GM18858 (cell line): ENCODE measurements around the gene FUT1.
"Not testable (repeated sequence)": the region's sequence is repeated elsewhere in the genome, so short reads cannot be mapped to it uniquely, and the experiment has no call there.

Experiments used
- ATAC-seq: cut with Tn5 transposase; IDR thresholded peaks from one replicate; pipeline ENCODE4 v1.9.1; 2021; ENCODE audit not compliant: unreplicated experiment

FUT1 gene

DNA sequence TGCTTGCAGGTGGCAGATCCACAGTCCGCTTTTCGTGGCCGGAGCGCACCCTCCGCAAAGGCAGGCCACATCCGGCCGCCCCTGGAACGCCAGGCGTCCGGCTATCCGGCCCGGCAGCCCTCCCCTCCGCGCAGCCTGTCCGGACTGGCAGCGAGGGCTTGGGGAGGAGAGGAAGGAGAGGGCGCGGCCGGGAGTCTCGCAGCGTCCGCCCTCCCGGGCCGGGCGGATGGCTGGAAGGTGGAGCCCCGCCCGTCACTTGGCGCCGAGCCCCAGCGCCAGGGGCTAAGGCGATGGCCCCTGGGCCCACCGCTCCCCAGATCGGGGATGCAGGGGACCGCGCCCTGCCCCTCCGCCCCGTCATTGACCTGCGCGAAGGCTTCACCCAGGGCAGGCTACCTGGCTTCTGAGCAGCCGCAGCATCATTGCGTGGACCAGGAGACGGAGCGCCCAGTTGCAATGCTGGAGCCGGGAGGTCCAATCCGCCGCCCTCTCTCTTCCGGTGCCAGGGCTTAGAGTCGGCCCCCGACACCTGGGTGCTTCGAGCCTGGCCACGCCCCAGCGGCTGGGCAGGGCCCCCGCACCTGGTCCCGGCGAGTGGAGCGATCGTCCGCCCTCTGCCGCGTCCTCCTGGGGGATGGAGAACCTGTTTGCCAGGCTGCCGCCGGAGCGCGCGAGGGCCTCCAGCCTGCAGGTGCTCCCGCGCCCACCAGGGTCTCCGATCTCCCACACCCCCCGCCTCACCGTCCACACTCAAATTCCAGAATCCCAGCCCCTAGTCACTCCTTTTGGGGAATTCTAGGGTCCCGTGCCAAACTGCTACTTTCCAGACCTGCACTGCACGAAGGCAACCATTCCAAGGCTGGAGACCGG, at the start of gene FUT1:
FUT1 (minus strand) TSS at position 146 of the 870 bp plus-strand sequence. CDS start 1,360 bp downstream, outside the sequence.
- ATAC-seq, result no peak

GRCh38 chr19:48799358-48800300, 47.2 kb upstream of the FUT1 start:
- no peak for ATAC-seq

DNA sequence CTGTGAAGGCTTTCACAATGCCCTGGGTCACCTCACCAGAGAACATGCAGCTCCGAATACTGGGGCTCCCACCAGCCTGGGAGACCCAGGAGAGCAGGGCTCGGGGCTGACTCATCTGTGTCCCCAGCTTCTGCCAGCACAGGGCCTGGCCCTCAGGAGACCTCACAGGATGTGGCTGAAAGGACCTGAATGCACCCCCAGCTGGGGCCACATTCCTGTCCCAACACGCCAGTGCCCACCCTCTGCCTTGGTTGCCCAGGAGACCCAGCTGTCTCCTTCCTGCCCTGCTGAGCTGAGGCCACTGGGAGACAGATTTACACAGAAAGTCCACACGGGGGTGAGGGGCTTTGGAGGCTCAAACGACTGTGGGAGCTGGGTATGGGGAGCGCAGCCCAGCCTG, 46.5 kb upstream of the FUT1 start:
- no peak for ATAC-seq

DNA sequence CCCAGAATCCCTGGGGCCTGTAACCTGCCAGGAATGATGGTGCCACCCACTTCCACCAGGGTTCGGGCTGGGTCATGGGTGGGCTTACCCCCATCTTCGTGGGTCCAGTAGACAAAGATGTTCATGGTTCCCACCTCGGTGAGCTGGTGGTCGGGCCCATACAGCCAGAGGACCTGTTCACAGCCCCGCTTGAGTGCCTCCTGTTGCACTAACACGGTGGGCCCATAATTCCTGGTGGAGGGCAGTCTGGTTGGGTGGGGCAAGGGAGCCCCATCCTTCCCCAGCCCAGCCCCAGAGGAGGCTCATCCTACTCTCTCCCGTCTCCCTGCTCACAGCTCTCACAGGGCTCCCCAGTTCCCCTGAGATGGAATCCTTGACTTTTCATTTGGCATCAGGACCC, 44.7 kb upstream of the FUT1 start:
- ATAC-seq, result no peak

DNA sequence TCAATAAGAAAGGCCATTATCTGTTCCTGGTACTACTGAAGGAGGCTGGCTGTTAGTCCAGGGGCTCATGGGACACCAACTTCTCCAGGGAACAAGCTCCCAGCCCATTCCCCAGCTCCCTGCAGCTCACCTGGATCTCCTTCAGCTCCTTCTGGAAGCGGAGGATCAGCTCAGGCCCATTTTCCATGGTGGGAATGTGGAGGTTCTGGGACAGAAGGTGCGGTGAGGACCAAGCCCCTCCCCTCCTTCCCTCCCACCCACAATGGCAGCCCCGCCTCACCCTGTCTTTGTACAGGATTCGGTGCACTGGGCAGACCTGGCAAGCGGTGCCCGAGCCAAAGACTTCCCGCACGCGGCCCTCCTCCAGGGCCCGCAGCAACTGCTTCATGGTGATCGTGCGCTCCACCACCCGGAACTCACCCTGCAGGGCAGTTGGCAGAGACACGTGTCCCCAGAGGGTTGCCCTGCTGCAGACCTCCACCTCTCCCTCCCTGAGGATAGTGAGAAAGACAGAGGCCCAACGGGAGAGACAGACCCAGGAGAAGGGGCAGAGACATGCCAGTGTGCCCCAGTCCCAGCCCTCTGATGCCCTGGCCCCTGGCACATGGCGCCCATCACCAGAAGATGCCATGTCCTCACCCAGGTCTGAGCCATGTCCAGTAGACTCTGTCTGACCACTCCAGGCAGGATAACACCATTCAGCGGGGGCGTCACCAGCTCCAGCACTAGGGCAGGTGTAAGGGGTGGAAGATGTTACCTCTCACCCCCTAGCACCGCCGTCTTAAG, 44.0 kb upstream of the FUT1 start:
- ATAC-seq, result no peak

- no peak for ATAC-seq
These were observed 43.2 kb upstream of the FUT1 start for GRCh38 chr19:48795685-48796070.

- ATAC-seq, result no peak
These were observed 42.7 kb upstream of the FUT1 start for GRCh38 chr19:48795055-48795684.

DNA sequence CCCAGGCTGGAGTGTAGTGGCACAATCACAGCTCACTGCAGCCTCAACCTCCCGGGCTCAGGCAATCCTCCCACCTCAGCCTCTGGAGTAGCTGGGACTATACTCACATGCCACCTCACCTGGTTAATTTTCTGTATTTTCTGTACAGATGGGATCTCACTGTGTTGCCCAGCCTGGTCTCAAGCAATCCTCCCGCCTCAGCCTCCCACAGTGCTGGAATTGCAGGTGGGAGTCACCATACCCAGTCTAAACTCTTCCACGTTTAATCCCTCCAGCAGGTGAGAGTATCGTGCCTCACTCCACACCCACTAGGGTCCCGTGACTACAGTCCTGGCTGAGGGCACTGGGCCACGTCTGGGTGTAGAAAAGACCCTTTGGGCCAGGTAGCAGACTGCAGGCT, 41.9 kb upstream of the FUT1 start:
- ATAC-seq, result no peak

GRCh38 chr19:48793271-48793670, 40.8 kb upstream of the FUT1 start:
- ATAC-seq, result no peak

- ATAC-seq, result not testable (repeated sequence)
These were observed 34.9 kb upstream of the FUT1 start for GRCh38 chr19:48787331-48787730.

DNA sequence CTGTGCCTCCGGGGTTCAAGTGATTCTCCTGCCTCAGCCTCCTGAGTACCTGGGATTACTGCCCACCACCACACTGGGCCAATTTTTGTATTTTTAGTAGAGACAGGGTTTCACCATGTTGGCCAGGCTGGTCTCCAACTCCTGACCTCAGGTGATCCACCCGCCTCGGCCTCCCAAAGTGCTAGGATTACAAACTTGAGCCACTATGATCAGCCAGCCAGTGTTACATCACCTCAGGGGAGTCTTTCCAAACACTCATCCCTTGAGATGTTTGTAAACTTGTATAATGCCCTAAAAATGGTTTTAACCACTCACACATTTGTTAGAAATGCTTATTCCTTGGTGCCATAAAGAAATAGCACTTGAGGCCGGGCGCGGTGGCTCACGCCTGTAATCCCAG, 34.0 kb upstream of the FUT1 start:
- not testable (repeated sequence) for ATAC-seq

DNA sequence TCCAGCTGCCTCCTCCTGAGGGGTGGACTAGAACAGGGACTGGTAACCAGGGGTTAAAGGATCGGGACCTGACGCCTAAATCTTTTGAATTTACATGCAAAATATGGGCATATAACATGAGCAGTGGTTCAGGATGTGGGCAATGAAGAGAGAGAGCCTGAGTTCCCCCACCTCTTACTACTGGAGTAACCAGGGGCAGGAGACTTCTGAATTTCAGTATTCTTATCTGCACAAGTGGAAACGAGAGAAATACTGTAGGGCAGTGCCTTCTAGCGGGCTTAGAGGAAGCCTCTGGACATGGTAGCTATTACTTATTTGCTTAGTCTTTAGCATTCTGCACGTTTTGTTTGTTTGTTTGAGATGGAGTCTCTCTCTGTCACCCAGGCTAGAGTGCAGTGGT, 32.1 kb upstream of the FUT1 start:
- no peak for ATAC-seq

GRCh38 chr19:48780631-48781391, 28.4 kb upstream of the FUT1 start:
- ATAC-seq, result no peak

DNA sequence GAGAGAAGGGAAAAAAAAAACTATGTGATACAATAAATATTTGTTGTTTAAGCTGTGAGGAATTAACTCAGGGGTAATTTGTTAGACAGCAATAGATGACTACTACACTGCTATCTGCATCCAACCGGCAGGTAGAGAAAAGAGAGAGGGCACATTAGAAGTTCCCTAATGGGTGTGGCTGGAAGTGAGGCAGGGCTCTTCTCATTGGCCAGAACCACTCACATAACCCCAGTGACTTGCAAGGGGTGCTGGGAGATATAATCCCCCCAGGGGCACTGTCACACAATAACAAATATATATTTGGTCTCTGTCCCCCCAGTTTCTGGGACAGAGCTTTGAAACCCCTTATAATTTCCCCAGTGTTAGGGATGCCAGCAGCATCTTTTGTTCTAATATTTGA, 27.2 kb upstream of the FUT1 start:
- no peak for ATAC-seq

GRCh38 chr19:48777720-48778119, 25.3 kb upstream of the FUT1 start:
- ATAC-seq, result no peak

DNA sequence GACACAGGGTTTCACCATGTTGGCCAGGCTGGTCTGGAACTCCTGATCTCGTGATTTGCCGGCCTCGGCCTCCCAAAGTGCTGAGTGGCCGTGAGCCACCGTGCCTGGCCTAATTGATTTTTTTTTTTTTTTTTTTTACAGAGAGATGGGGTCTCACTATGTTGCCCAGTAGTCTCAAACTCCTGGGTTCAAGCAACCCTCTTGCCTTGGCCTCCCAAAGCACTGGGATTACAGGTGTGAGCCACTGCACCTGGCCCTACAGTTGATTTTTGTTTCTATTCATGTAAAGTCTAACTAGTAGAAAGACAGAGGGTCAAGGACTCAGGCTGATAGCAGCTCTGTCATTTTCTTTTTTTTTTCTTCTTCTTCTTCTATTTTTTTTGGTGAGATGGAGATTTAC, 24.7 kb upstream of the FUT1 start:
- no peak for ATAC-seq

DNA sequence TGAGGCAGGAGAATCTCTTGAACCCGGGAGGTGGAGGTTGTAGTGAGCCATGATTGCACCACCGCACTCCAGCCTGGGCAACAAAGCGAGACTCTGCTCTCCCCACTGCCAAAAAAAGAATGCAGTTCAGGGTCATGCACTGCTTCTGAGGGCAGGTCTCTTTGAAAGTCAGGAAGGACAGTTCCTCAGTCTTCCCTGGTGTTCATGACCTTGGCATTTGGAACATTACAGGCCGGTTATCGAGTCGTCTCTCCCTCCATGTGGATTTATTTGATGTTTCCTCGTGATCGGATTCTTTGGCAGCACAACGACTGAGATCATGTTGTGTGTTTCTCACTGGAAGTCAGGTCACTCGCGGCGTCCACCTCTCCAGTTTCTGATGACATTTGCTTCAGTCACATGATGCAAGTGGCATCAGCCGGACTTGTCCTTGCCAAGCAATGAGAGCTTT, 20.1 kb upstream of the FUT1 start:
- no peak for ATAC-seq

DNA sequence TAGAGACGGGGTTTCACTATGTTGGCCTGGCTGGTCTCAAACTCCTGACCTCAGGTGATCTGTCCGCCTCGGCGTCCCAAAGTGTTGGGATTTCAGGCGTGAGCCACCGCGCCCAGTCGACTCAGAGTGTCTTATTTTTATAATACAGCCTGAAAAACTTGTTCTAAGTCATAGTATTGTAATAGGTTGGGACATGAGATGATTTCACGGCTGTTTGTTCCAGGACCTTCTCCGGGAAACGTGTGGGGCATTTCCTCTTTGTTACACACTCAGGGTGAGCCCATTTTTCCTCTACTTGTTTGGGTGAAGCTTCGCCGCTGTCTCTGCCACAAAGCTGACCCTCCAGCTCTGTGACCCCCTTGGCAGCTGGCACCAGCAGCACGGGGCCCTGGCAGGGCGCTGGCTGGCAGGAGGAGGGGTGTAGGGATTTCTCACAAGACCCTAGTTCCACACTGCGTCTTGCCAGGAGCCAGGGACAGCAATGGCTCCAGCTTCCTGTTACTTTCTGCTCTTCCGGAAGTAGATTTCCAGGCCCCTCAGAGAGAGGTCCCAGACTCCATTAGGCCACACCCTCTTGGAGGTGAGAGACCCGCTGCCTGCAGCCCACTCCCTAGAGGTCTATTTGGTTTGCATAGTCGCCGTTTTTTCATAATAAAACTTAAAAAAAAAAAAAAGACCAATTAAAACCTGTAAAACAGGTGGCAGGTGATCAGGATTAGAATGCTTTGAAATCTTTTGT, 18.5 kb upstream of the FUT1 start:
- ATAC-seq, result no peak

- no peak for ATAC-seq
These were observed 17.8 kb upstream of the FUT1 start for GRCh38 chr19:48770266-48770665.
